GM12875 (cell line): ENCODE measurements around the gene TMEM81.

Experiments
- H3K4me3 ChIP-seq: one replicate; pipeline ENCODE4 v1.5.1; 2011; ENCODE audit warnings: low read depth, low read length, control low read depth
- CTCF ChIP-seq: IDR thresholded peaks from 2 replicates; pipeline ENCODE4 v1.5.1; 2011; ENCODE audit warnings: low read depth, mild to moderate bottlenecking, control low read depth, inconsistent platforms, low read length, moderate library complexity, borderline replicate concordance; ENCODE audit not compliant: insufficient read depth

TMEM81 gene

GRCh38 chr1:205045146-205045545 lies 39.1 kb downstream of the TMEM81 start:
- H3K4me3 ChIP-seq = no peak overlapping the region
- TF ChIP-seq CTCF = no peak

GRCh38 chr1:205044741-205045140 lies 39.5 kb downstream of the TMEM81 start:
- no peak for TF ChIP-seq CTCF
- no peak overlapping the region for H3K4me3 ChIP-seq

- no peak overlapping the region for H3K4me3 ChIP-seq
- no peak for TF ChIP-seq CTCF
These were observed 40.4 kb downstream of the TMEM81 start for GRCh38 chr1:205043866-205044265.

- TF ChIP-seq CTCF = no peak
- no peak within 1 kb of the TSS for H3K4me3 ChIP-seq
These were observed 41.1 kb downstream of the TMEM81 start, which contains the start of gene CNTN2 for GRCh38 chr1:205042911-205043806. Gene CNTN2, plus strand, starts transcription at chr1:205043212. Its CDS starts 9,974 bp downstream, at chr1:205053186.

DNA sequence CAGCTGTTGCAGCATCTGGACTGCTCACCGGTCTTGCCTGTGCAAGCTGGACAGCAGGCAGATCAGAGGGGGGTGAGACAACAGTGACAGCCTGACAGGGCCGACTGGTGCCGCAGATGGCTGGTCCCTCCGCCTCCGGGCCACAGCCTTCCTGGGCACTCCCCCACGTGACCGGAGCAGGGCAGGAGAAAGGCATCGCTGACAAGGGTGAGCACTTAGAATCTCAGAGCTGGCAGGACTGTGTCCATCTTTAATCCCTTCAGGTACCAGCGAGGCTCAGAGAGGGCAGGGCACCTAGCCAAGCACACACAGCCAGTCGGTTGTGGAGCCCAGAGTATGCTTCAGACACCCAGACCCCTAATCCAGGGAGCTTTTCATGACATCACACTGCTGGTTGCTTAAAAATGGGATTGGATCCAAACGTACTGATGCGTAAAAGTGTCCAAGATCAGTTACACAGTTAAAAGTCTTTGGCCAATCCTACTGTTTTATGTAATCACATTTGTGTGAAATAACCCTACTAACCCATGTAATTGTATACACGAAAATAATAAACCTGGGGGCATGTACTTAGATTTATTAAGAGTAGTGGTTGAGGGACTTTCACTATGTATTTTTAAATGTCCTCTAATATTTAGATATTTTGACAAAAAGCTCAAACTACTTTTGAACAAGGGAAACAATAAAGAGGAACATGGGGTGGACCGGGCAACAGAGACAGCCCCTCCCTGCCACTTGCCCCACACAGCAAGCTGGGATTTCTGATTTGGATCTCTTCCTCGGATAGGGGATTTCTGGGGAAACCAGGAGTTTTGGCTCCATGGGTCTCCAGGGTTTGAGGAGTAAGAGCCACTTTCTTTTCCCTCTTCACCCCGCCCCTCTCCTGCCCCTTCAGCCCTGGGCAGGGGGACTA lies 42.0 kb downstream of the TMEM81 start:
- H3K4me3 ChIP-seq = no peak overlapping the region
- no peak for TF ChIP-seq CTCF

- no peak for TF ChIP-seq CTCF
- no peak overlapping the region for H3K4me3 ChIP-seq
These were observed 43.1 kb downstream of the TMEM81 start for GRCh38 chr1:205041001-205041715.
